ENCODE measurements around the gene LACTBL1.

The LACTBL1 gene

DNA sequence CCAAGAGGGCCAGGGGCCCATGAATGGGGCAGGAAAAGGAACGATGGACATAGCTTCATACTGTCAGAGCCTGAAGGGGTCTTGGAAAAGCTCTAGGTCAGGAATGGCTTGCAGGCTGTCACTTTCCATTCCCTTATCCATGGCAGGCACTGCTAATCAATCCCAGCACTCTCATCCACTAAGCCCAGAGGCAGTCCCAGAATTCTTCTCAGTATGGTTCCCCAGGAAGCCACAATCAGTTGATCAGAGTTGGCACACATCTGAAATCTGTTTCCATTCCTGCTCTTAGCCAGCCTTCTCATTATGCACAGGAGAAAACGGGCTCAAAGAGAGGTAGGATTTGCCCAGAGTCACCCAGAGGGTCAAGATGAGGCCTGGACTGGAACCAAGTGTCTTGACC lies 65.7 kb downstream of the LACTBL1 start:
- TF ChIP-seq, protein P1, sequence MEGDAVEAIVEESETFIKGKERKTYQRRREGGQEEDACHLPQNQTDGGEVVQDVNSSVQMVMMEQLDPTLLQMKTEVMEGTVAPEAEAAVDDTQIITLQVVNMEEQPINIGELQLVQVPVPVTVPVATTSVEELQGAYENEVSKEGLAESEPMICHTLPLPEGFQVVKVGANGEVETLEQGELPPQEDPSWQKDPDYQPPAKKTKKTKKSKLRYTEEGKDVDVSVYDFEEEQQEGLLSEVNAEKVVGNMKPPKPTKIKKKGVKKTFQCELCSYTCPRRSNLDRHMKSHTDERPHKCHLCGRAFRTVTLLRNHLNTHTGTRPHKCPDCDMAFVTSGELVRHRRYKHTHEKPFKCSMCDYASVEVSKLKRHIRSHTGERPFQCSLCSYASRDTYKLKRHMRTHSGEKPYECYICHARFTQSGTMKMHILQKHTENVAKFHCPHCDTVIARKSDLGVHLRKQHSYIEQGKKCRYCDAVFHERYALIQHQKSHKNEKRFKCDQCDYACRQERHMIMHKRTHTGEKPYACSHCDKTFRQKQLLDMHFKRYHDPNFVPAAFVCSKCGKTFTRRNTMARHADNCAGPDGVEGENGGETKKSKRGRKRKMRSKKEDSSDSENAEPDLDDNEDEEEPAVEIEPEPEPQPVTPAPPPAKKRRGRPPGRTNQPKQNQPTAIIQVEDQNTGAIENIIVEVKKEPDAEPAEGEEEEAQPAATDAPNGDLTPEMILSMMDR (IDR thresholded peaks at IDR 0.05), result no peak
- H3K27me3 ChIP-seq, result peaks cover 17% of the 10 kb centered on the region
- no peaks in the 10 kb centered on the region for H3K9me3 ChIP-seq
- H3K4me3 ChIP-seq (ENCODE audit: low read depth in 1 of 2, low read length in 1 of 2), result no peak overlapping the region
- no peaks in the 10 kb centered on the region for H3K4me1 ChIP-seq (ENCODE audit: control insufficient read depth in 1 of 2, insufficient read depth in 1 of 2, low read depth in 1 of 2, low read length in 1 of 2)
- no peak overlapping the region for H3K27ac ChIP-seq
- H3K36me3 ChIP-seq, result no peaks in the 10 kb centered on the region

DNA sequence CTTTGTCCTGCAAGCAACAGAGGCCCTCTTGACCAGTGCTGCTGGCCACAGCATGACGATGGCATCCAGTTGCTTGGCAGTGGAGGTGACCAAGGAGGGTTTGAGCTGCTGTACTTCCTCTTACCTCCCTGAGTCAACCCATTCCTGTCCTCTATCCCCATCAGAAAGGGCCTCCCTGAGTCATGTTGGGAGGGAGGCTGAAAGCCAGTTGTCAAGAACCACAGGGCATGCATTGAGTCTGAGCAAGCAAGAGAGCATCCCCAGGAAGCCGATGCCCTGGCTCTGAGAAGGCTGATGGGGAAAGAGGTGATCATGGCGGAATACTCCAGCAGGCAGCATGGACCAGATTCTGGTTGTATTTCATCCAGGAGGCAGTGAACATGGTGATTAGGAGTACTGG lies 69.6 kb downstream of the LACTBL1 start:
- no peaks in the 10 kb centered on the region for H3K36me3 ChIP-seq
- H3K27ac ChIP-seq, result no peak overlapping the region
- H3K9me3 ChIP-seq, result no peaks in the 10 kb centered on the region
- TF ChIP-seq, protein P1 (IDR thresholded peaks at IDR 0.05), result no peak
- no peak overlapping the region for H3K4me3 ChIP-seq (ENCODE audit: low read depth in 1 of 2, low read length in 1 of 2)
- no peaks in the 10 kb centered on the region for H3K4me1 ChIP-seq (ENCODE audit: control insufficient read depth in 1 of 2, insufficient read depth in 1 of 2, low read depth in 1 of 2, low read length in 1 of 2)
- peaks cover 36% of the 10 kb centered on the region for H3K27me3 ChIP-seq
